Left cardiac atrium (tissue), 4 donors: Measurements from ENCODE around the gene IMMP2L. TPM values are rescaled to one million over a fixed set of nuclear protein-coding genes. Genes with fewer than 3 reads are reported as not detected.
"Not testable (repeated sequence)": the region's sequence is repeated elsewhere in the genome, so short reads cannot be mapped to it uniquely, and the experiment has no call there.

Source experiments
- ATAC-seq, 2 donors: fragments of 200-7000 bp; cut with Tn5 transposase; one replicate each; pipeline ENCODE4 v1.9.1; 2020; ENCODE audit warnings: mild to moderate bottlenecking in 2 of 2, moderate library complexity in 2 of 2
- DNase-seq: peaks from one replicate; pipeline ENCODE4 v3.0.0-alpha.2; 2020
- intact Hi-C, 2 donors: fragments of 100-400 bp; cut with DNase I; formaldehyde crosslinking; loops; one replicate each; pipeline versions ENCODE4 v1.14.1 to v1.15.1; 2022 to 2023
- total RNA-seq, 2 donors: library from RNA; stranded (reverse); fragmentation: NEBNext Ultra II Directional; extraction: Animal tissue kit (Norgen Biotek cat#: 25700); gene quantifications; one replicate each; pipeline ENCODE4 v1.2.1, GENCODE V29; 2021
- donor health status: DM: no; HTN: yes; CAD: no.
- donor health status: DM: no; HTN: yes; CAD: no; lungs with severe emphysema.
- donor health status: DM: yes; HTN: yes; CAD: no.
- donor health status: Dilated cardiomyopathy.

Gene IMMP2L
- total RNA-seq, 2 donors from 2014 or later = 9.9 to 11.6 TPM

DNA sequence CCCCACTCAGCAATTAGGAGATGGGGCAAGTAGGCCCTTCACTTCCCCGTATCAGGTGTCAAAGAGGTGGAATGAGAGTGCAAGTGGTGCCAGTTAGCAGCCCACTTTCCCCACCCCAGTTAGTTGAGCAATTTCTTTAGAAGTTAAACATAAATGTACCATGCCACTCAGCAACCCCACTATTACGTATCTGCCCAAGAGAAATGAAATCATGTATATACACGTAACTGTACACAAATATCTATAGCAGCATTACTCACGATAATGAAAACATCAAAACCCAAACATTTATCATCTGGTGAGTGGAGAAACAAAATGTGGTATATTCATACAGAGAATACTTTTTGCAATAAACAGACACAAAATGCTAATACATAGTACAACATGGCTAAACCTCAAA, 50.4 kb downstream of the IMMP2L start:
- ATAC-seq (no peak), DNase-seq (no peak)
- intact Hi-C loops = no loop called here

DNA sequence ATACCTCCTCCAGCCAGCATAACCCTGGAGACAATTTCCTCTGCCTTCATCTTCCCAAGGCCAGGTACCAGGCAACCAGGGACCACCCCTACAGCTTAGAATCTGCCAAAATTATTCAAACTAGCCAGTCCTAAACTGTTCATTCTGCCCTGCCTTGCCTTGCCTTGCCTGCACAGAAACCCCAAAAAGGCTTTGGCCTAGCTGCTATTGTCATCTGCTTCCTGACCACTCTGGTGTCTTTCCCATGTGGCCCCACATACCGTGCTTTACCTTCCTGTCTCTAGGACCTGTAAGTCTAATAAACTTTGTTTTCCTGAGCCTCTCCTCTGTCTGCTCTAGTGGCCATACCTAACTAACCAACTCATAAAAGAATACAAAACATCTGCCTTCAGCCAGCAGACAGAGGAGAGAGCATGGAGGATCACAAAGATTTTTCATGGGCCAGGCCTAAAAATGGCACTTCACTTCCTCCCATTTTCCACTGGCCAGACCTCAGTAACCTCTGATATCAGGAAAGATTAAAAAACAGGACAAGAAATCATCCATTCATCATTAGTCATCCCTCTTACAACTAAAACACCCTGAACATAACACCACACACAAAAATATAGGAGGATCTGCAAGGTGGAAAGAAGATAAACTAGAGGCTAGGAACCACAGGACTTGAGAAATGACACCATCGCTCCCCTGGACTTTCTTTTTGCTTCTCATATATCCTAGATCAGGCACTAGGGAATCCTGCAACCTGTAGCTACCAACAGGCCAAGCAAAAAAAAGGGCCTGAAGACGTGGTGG, 51.5 kb downstream of the IMMP2L start:
- ATAC-seq (no peak), DNase-seq (no peak)
- intact Hi-C loops = no loop called here

DNA sequence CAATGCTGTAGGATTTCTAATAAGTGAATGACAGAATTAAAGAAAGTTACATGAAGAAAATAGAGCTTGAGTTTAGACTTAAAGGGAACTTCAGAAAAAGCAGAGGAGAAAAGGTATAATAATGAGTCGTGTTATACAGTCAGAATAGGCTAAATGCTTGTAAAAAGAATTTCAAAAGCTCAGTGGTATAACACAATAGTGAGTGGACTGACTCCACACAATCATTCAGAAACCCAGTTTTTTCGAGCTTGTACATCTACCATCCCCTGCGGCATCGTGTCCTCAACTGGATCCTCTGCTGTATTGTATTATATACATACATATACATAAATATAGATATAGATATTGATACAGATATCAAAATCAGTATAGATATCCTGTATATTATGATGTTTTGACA, 52.2 kb downstream of the IMMP2L start:
- intact Hi-C loops = no loop called here
- ATAC-seq (no peak), DNase-seq (no peak)

DNA sequence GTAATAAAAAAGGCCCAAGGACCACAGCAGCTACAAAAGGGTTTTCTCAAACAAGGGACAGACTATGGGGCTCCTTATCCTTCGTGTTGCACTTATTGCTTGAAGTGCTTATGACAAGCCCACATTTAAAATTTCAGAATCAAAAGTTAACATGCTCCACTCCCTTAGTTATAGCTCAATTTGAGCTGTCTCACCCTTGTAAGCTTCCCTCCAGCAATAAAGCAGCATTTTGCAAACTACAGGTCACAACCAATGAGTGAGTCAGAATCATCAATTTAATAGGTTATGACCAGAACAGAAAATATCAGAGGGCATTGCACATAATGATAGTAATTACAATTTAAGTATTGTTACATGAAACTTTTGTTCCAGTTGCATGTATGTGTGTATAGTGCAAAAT, 53.0 kb downstream of the IMMP2L start:
- DNase-seq = no peak
- intact Hi-C loops = no loop called here
- ATAC-seq = no peak

DNA sequence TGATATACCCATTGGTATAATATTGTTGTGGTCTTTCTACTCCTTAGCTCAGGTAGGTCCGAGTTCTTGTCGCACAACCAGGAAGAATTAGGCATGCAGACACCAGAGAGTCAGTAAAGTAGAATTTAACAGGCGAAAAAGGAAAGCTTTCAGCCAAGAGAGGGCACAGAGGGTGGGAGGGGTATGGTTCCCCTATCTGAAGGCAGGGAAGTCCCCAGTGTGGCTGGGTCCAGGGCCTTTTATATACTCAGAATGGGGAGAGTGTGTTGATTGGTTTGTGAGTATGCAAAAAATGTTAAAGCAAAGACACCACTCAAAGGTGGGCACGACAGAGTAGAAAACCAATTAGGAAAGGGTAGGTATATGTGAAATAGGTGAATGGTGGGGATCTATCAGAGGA, 53.9 kb downstream of the IMMP2L start:
- ATAC-seq = no peak
- DNase-seq = no peak
- intact Hi-C loops = no loop called here

DNA sequence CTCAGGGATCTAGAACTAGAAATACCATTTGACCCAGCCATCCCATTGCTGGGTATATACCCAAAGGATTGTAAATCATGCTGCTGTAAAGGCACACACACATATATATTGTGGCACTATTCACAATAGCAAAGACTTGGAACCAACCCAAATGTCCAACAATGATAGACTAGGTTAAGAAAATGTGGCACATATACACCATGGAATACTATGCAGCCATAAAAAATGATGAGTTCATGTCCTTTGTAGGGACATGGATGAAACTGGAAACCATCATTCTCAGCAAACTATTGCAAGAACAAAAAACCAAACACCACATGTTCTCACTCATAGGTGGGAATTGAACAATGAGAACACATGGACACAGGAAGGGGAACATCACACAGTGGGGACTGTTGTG, 56.9 kb downstream of the IMMP2L start:
- intact Hi-C loops, ATAC-seq, DNase-seq: not testable (repeated sequence)

DNA sequence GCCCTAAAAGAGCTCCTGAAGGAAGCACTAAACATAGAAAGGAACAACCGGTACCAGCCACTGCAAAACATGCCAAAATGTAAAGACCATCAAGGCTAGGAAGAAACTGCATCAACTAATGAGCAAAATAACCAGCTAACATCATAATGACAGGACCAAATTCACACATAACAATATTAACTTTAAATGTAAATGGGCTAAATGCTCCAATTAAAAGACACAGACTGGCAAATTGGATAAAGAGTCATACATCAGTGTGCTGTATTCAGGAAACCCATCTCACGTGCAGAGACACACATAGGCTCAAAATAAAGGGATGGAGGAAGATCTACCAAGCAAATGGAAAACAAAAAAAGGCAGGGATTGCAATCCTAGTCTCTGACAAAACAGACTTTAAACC, 60.5 kb downstream of the IMMP2L start:
- ATAC-seq, intact Hi-C loops, DNase-seq: not testable (repeated sequence)

DNA sequence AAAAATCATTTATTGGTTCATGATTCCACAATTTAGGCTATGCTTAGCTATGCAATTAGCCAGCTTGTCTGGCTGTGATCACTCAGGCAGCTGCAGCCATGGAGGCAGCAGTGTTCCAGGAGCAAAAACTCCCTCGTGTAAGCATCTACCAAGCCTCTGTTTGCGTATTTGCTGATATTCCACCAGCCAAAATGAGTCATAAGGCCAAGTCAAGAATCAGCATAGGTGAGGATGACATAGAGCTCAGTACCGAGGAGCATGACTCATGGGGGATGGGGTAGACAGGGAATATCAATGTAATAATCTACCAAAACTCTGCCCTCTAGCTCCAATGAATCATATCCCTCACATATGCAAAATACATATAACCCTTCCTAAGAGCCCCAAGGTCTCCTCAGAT, 63.3 kb downstream of the IMMP2L start:
- DNase-seq (no peak), ATAC-seq (no peak)
- intact Hi-C loops = no loop called here

DNA sequence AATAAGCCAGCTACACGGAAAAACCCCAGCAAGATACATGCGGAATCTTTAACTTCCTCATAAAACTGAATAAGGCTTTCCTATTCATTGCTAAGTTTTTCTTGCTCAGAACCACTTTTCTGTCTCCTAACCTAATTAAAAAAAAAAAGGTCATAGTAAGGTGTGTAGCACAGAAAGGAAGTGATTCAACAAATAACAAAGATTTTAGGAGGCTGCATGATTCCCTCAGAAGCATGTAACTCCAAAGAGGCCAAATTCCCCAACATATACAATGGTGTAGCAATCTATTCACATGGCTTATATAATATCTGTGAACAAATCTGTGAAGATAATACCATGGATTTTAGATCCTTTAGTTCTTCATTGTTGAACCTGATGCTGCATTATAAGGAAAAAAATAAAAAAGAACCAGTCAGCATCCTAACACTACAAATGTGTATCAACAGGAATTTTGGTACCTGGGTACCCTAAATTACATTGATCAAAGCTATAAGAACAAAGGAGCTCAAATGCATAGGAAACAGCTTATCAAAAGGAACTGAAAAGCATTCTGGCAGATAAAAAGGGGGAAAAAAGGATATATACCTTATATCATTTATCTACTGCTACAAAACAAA, 63.8 kb downstream of the IMMP2L start:
- intact Hi-C loops = no loop called here
- ATAC-seq (no peak), DNase-seq (no peak)

DNA sequence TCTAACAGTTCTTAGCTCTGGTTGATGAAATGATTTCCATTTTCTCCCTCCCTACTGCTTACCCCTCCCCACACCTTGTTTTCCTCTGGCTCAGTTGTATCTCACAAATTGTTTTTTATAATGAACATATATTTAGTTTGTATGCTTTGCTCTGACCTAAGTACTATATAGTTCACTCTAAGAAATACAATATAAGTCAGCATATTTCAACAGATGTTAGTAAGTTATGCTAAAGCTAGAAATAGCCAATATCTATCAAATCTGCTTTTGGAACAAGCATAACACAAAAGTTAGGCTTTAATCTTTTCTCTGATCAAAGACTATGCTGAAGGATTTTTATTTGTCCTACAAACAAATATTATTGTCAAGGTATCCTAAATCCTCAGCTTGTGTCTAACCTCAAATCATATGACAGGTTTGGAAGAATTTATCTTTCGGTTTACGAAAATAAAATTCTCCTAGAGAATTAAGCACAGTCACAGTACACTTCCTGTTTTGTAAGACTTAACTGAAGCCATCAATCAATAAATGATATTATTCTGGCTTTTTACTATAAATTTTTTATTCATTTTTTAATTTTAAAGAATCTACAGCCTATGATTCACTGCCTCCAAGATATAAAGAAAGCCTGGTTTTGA, 67.0 kb downstream of the IMMP2L start:
- ATAC-seq = no peak
- no peak for DNase-seq
- intact Hi-C loops = no loop called here

DNA sequence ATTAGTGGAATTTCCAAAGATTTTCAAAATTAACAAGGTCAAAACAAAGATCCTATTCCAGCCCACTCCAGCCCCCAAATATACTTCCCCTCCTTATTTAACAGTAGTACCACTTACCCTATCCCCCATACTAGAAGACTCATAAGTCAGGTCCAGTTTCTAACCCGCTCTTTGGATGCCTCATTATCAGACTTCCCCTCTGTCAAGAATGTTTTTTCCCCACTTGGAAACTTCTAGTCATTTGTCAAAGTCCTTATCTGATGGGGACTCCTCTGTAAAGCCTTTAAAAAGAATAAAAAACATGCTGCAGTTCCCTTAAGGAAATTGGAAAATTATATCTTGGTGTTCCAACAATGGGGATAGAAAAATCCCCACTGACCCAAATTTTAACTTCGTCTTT, 70.1 kb downstream of the IMMP2L start:
- no peak for DNase-seq
- intact Hi-C loops = no loop called here
- no peak for ATAC-seq

DNA sequence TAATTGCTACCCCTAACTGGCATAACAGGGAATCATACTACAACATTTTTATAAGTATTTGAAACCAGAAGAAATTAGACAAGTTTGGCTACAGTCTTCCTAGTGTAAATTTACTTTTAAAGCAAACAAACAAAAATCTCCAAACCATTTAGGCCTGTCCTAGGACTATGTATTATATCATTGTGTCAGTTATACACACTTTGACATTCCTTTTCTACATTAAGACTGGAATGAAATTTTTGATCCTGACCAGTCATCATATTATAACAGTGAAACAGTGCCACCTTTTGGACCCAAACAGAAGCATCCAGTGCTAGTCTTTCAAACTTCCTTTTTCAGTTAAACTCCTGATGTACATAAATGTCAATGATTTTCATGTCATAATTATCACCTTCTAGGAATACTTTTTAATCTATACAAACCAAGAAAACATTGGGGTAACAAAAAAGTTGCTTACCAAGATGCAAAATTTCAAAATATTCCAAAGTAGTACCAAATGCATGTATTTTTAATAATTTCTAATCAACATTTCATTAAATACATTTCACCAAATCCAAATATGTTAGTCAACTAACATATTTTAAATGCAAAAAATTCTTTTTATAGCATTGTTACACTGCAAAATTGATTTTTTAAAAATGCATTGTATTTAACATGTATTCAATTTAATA, 75.7 kb downstream of the IMMP2L start:
- intact Hi-C loops = loop anchor here (5.0 to 10.0 kb wide), 3 partner anchors 392 to 1644 kb away; partner anchors contain the start of gene LRRN3 (in 1 of the 2)
- peak in 1 of 2 donors; percentile 39 for ATAC-seq
- no peak for DNase-seq

DNA sequence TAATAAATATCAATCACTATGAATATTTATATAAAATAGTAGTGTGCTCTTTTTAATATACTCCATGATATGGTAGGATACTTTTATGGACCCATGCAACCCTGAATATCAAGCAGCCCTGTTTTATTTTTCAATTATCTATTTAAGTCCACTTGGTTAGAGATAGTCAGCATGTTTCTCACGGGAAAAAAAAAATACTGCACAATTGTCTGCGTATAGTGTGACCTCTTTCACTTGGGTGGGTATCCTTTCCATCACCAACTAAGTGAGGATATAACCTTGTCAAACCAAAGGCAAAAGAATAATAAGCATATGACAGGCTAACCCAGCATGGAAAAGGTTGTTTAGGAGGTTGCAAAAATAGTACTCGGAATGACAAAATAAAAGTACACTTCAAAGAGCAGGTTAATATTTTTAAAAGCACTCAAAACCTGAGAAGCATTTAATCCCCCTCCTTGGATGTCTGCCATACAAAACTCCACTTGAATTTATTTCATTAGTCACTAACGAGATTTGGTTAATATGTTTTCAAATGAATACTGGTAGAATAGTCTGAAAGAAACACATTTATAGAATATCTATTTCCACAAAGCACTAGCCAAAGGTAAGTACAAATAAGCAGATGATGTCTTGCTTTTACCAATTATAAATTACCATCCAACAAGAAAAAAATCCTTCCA, 76.5 kb downstream of the IMMP2L start:
- ATAC-seq (no peak), DNase-seq (no peak)
- intact Hi-C loops = loop anchor here (5.0 to 10.0 kb wide), 3 partner anchors 391 to 1644 kb away; partner anchors contain the start of gene LRRN3 (in 1 of the 2)

DNA sequence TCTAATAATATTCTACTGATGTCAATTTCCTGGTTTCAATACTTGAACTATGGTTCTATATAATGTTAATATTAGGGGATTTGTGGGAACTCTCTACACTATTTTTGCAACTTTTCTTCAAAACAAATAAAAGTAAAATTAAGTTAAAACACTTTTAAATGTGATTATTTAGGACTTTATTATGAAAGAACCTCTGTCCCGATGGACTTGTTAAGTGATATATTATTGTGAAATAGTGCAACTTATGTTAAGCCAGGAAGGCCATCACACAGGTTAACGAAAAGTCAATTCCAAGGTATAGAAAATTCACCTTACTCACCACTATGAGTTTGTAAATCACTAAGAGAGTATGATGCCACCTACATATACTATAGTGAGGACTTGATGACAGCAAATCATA, 79.2 kb downstream of the IMMP2L start:
- no peak for ATAC-seq
- intact Hi-C loops = loop anchor here in 1 of 2 donors (10.0 kb wide), 1 partner anchor 388 kb away; the partner anchor contains the start of gene LRRN3
- no peak for DNase-seq

DNA sequence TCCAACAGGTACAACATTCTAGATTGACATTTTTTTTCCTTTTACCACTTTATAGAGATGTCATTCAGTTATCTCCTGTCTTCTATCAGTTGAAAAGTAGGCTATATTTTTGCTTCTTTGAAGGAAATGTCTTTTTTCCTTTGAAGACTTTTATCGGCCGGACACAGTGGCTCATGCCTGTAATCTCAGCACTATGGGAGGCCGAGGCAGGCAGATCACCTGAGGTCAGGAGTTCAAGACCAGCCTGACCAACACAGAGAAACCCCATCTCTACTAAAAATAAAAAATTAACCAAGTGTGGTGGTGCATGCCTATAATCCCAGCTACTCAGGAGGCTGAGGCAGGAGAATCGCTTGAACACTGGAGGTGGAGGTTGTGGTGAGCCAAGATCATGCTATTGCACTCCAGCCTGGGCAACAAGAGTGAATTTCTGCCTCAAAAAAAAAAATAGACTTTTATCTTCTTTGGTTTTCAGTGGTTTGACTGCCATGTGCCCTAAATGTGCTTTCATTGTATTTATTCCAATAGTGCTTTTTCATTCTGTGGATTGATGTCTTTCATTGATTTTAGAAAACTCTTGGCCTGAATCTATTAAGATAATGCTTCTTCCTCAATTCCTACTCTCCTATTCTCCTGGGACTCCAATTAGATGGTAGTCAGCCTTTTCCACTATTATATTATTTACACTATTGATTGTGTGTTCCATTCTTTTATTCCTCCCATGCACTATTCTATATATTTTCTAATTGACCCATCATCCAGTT, 84.6 kb downstream of the IMMP2L start:
- DNase-seq (no peak), ATAC-seq (no peak)
- intact Hi-C loops = no loop called here

DNA sequence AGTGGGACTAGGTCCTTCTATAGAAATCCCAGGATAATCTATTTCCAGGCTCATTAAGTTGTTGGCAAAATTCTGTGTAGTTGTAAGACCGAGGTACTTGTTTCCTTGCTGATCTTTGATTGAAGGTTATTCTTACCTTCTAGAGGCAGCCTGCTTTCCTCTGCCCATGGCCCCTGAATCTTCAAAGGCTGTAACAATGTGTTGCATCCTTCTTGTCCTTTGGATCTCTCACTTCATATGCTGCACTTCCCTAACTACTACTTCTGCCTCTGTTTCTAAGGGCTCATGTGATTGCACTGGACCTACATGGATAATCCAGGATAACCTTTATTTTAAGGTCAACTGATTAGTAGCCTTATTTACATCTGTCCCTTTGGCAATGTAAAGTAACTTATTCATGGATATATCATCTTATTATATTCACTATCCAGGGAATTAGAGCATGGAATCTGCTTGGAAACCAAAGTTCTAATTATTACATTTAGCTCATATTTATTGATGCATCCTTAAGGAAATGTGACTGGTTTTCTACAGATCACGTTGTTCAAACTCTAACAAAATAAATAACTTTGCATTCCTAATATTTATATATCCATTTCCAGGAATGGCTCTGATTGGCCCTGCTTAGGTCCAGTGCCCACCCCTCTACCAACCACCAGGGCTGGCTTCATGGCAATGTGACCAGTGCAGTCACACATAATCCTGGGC, 85.6 kb downstream of the IMMP2L start:
- DNase-seq (no peak), ATAC-seq (no peak)
- intact Hi-C loops = no loop called here

DNA sequence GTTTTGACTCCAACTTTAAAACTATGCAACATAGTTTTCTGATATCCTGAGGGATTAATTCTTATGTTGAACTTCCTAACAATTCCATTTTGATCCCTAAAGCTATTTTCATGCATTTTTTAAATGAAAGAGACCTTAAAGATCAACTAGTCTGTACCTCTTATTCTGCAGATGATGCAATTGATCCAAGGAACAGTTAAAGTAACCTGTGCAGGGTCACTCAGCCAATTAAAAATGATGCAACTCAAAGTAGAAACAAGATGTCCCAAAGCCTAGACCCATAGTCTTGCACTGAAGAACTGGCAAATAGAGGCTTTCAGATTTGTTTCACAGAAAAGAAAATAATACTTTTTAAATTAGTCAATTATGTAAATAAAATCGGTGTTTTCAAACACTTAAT, 86.3 kb downstream of the IMMP2L start:
- intact Hi-C loops = no loop called here

DNA sequence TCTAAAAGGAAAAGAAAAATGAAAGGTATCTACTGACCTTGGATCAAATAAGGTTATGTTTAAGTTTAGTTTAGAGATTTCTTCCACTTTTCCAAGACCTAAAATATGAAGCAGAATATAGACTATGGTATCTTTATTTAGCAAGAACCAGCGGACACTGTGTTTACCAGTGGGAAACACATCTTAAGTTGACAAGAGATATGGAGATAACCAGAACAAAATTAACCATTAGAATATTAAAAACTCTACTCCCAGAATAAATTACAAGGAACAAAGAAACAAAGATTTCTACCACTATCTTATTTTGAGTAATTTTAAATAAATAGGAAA, 86.9 kb downstream of the IMMP2L start:
- no peak for ATAC-seq
- intact Hi-C loops = no loop called here
- no peak for DNase-seq

More for the DNA sequence above, 86.3 kb downstream of the IMMP2L start:
- DNase-seq = no peak
- no peak for ATAC-seq
